ENCODE data around the gene TRPV4. TPM values are rescaled to one million over a fixed set of nuclear protein-coding genes. Genes with fewer than 3 reads are reported as not detected.

TRPV4 gene
- total and polyA plus RNA-seq, 2 experiments from 2014 or later: 0.66 to 1.1 TPM

Small RNAs within 50 kb of the gene (microRNA-seq; reads per million reads assigned to microRNA genes)
- gene MIR4497: not detected

Small RNAs within 50 kb of the gene (small RNA-seq; reads per million reads assigned to genes)
- gene MIR4497 (ENCODE audit: low replicate concordance): not detected
- gene RN7SL441P (ENCODE audit: low replicate concordance): not detected

Other genes starting within 250 kb of the TRPV4 start
- 2.1 and 3.6 TPM in 2 replicates for gene FAM222A, start 119.6 kb downstream of the TRPV4 start, total RNA-seq (2014; rRNA removed; shearing (Covaris generic))
- 0.78 and 0.85 TPM in 2 replicates for gene FAM222A, start 119.6 kb downstream of the TRPV4 start, polyA plus RNA-seq (2016; fragmentation: Nextera tagmentation; extraction: Ambion mirVana)
- 24.4 and 30.2 TPM in 2 replicates for gene GLTP, start 47.1 kb upstream of the TRPV4 start, total RNA-seq (2014; rRNA removed; shearing (Covaris generic))
- 26.5 and 28.0 TPM in 2 replicates for gene GLTP, start 47.1 kb upstream of the TRPV4 start, polyA plus RNA-seq (2016; fragmentation: Nextera tagmentation; extraction: Ambion mirVana)
- gene TCHP, start 66.9 kb upstream of the TRPV4 start, total RNA-seq (2014; rRNA removed; shearing (Covaris generic)): 2.4 and 3.1 TPM in 2 replicates
- gene TCHP, start 66.9 kb upstream of the TRPV4 start, polyA plus RNA-seq (2016; fragmentation: Nextera tagmentation; extraction: Ambion mirVana): 6.2 and 7.4 TPM in 2 replicates
- 20.9 and 23.1 TPM in 2 replicates for gene GIT2, start 163.0 kb upstream of the TRPV4 start, total RNA-seq (2014; rRNA removed; shearing (Covaris generic))
- gene GIT2, start 163.0 kb upstream of the TRPV4 start, polyA plus RNA-seq (2016; fragmentation: Nextera tagmentation; extraction: Ambion mirVana): 9.4 and 15.8 TPM in 2 replicates
- 24.7 and 25.6 TPM in 2 replicates for gene ANKRD13A, start 166.0 kb upstream of the TRPV4 start, total RNA-seq (2014; rRNA removed; shearing (Covaris generic))
- gene ANKRD13A, start 166.0 kb upstream of the TRPV4 start, polyA plus RNA-seq (2016; fragmentation: Nextera tagmentation; extraction: Ambion mirVana): 5.7 and 6.2 TPM in 2 replicates
- 14.5 and 21.7 TPM in 2 replicates for gene C12orf76, start 215.1 kb upstream of the TRPV4 start, total RNA-seq (2014; rRNA removed; shearing (Covaris generic))
- gene C12orf76, start 215.1 kb upstream of the TRPV4 start, polyA plus RNA-seq (2016; fragmentation: Nextera tagmentation; extraction: Ambion mirVana): 11.1 and 14.3 TPM in 2 replicates

Data from GM23338 (cell line).